Liver (tissue), 9 donors: ENCODE measurements around the gene BCAR3. TPM values are rescaled to one million over a fixed set of nuclear protein-coding genes. Genes with fewer than 3 reads are reported as not detected.

Experiments
- DNase-seq: peaks from one replicate; pipeline ENCODE4 v3.0.0-alpha.2; 2017; ENCODE audit warnings: low spot score
- H3K27ac ChIP-seq, 2 donors: one replicate each; pipeline ENCODE4 v1.7.0; 2013; ENCODE audit warnings: inconsistent platforms in 2 of 2, low read length in 2 of 2, control low read depth in 1 of 2, low read depth in 1 of 2, mild to moderate bottlenecking in 1 of 2
- H3K27me3 ChIP-seq, 4 donors: one replicate each; pipeline versions ENCODE4 v1.6.1 to v1.7.0; 2013; ENCODE audit warnings: low read length in 3 of 4, inconsistent platforms in 1 of 4, mild to moderate bottlenecking in 1 of 4, moderate library complexity in 1 of 4; ENCODE audit not compliant: control insufficient read depth in 4 of 4, insufficient read depth in 4 of 4
- H3K36me3 ChIP-seq, 4 donors: one replicate each; pipeline versions ENCODE4 v1.6.1 to v1.7.0; 2013; ENCODE audit warnings: low read length in 3 of 4, mild to moderate bottlenecking in 3 of 4, low read depth in 1 of 4, moderate library complexity in 1 of 4; ENCODE audit not compliant: control insufficient read depth in 4 of 4, insufficient read depth in 3 of 4
- H3K4me1 ChIP-seq, 4 donors: one replicate each; pipeline versions ENCODE4 v1.6.1 to v1.7.0; 2013; ENCODE audit warnings: low read length in 3 of 4, mild to moderate bottlenecking in 3 of 4, moderate library complexity in 1 of 4; ENCODE audit not compliant: control insufficient read depth in 4 of 4, insufficient read depth in 4 of 4
- H3K4me3 ChIP-seq, 3 donors: one replicate each; pipeline versions ENCODE4 v1.6.1 to v1.7.0; 2013; ENCODE audit warnings: low read length in 3 of 3, control low read depth in 1 of 3, low read depth in 1 of 3, mild to moderate bottlenecking in 1 of 3
- H3K9ac ChIP-seq, 2 donors: one replicate each; pipeline ENCODE4 v1.7.0; 2013; ENCODE audit warnings: low read length in 2 of 2, mild to moderate bottlenecking in 2 of 2, moderate library complexity in 2 of 2, control low read depth in 1 of 2, low read depth in 1 of 2
- H3K9me3 ChIP-seq, 4 donors: one replicate each; pipeline versions ENCODE4 v1.6.1 to v1.7.0; 2013; ENCODE audit warnings: low read length in 3 of 4; ENCODE audit not compliant: control insufficient read depth in 4 of 4
- CTCF ChIP-seq: fragments of 150-350 bp; IDR thresholded peaks from 2 replicates; pipeline ENCODE4 v1.5.1; 2017; ENCODE audit warnings: improper control_type of control experiment, low read depth, low read length; ENCODE audit not compliant: missing input control
- EGR1 ChIP-seq, 2 donors: IDR thresholded peaks; 2 replicates each; pipeline ENCODE4 v1.6.1; 2016 to 2018; ENCODE audit warnings: antibody characterized with exemption in 2 of 2, low read depth in 2 of 2
- FOXA2 ChIP-seq: IDR thresholded peaks from 2 replicates; pipeline ENCODE4 v1.6.1; 2016; ENCODE audit warnings: antibody characterized with exemption
- GABPA ChIP-seq, 2 donors: IDR thresholded peaks in 1 of 2; conservative IDR thresholded peaks in 1 of 2; 2 replicates each; pipeline ENCODE4 v1.6.1; 2016; ENCODE audit warnings: antibody characterized with exemption in 2 of 2, mild to moderate bottlenecking in 1 of 2, moderate library complexity in 1 of 2
- HNF4G ChIP-seq: IDR thresholded peaks from 2 replicates; pipeline ENCODE4 v1.6.1; 2016; ENCODE audit warnings: antibody characterized with exemption
- MAX ChIP-seq: IDR thresholded peaks from 2 replicates; pipeline ENCODE4 v1.6.1; 2016; ENCODE audit warnings: antibody characterized with exemption
- NR2F2 ChIP-seq: IDR thresholded peaks from 2 replicates; pipeline ENCODE4 v1.6.1; 2016; ENCODE audit warnings: antibody characterized with exemption
- RAD21 ChIP-seq, 2 donors: IDR thresholded peaks; 2 replicates each; pipeline ENCODE4 v1.6.1; 2016; ENCODE audit warnings: antibody characterized with exemption in 2 of 2, mild to moderate bottlenecking in 2 of 2
- REST ChIP-seq: IDR thresholded peaks from 2 replicates; pipeline ENCODE4 v1.6.1; 2016; ENCODE audit warnings: antibody characterized with exemption, mild to moderate bottlenecking
- RXRA ChIP-seq, 2 donors: IDR thresholded peaks; 2 replicates each; pipeline ENCODE4 v1.6.1; 2017 to 2018; ENCODE audit warnings: antibody characterized with exemption in 2 of 2, mild to moderate bottlenecking in 1 of 2
- SP1 ChIP-seq: IDR thresholded peaks from 2 replicates; pipeline ENCODE4 v1.6.1; 2018; ENCODE audit warnings: antibody characterized with exemption, mild to moderate bottlenecking
- TAF1 ChIP-seq: conservative IDR thresholded peaks from 2 replicates; pipeline ENCODE4 v1.6.1; 2016; ENCODE audit warnings: antibody characterized with exemption, mild to moderate bottlenecking
- YY1 ChIP-seq: IDR thresholded peaks from 2 replicates; pipeline ENCODE4 v1.6.1; 2016; ENCODE audit warnings: antibody characterized with exemption, mild to moderate bottlenecking
- WGBS: extraction: QIAGEN DNeasy Blood & Tissue Kit; methylation state at CpG from one replicate; pipeline ENCODE4 v1.1.7; 2013; 5-methylcytosine and 5-hydroxymethylcytosine counted together
- polyA plus RNA-seq, 2 donors: library from polyadenylated mRNA; stranded (reverse) in 1 of 2; unstranded in 1 of 2; fragments of 200-250 nt in 1 of 2; fragments of >200 nt in 1 of 2; fragmentation: Nextera tagmentation in 1 of 2; extraction: Ambion mirVana in 1 of 2; gene quantifications; one replicate each; pipeline versions ENCODE4 v1.2.1 to v1.2.3, GENCODE V29; 2013 to 2015
- total RNA-seq, 2 donors: library from RNA; depleted of rRNA; stranded (reverse); fragments of >200 nt; gene quantifications; one replicate each; pipeline ENCODE4 v1.2.3, GENCODE V29; 2014
- donor health status: healthy.
- donor health status: healthy.
- donor health status: healthy.
- donor health status: healthy.
- donor health status: healthy.

BCAR3 gene
- total and polyA plus RNA-seq, 4 donors, result 2.8 to 10.3 (median 7.7) TPM

DNA sequence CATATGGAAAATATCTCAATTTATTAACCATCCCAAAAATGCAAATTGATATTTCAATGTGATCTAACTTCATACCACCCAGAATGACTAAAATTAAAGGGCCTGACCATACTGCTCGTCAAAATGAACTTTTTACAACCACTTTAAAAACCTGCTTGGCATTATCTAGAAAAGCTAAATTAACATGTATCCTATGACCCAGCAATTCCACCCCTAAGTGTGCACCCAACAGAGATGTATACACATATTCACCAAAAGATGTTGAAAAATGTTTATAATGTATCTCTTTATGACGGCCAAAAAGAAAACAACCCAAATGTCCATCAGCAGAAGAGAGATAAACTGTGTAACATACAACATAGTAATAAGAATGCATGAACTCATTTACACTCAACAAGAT lies 1.6 kb upstream of the BCAR3 start:
- TF ChIP-seq FOXA2 (no peak), MAX (no peak), GABPA (IDR thresholded peaks at IDR 0.05 in 1 of 2, conservative IDR thresholded peaks at IDR 0.05 in 1 of 2) (no peak), CTCF (no peak), REST (no peak), YY1 (no peak), RAD21 (IDR thresholded peaks at IDR 0.05) (no peak), SP1 (no peak), EGR1 (IDR thresholded peaks at IDR 0.05; ENCODE audit: low read depth in 2 of 2) (no peak), NR2F2 (no peak), HNF4G (no peak), RXRA (IDR thresholded peaks at IDR 0.05) (no peak), TAF1 (no peak)
- H3K4me1 ChIP-seq, result peaks cover 0 to 15% (median 6%) of the 10 kb centered on the region in 4 donors
- H3K9ac ChIP-seq, result no peak overlapping the region
- no peak for DNase-seq
- H3K36me3 ChIP-seq, result no peaks in the 10 kb centered on the region
- 90% methylated on average over 2 of the region's 2 CpGs for WGBS
- no peaks in the 10 kb centered on the region for H3K9me3 ChIP-seq
- no peaks in the 10 kb centered on the region for H3K27me3 ChIP-seq
- H3K4me3 ChIP-seq, result no peak overlapping the region
- H3K27ac ChIP-seq, result no peak overlapping the region

GRCh38 chr1:93681989-93682412 lies 364 bp upstream of the BCAR3 start:
- 14% methylated on average over 12 of the region's 12 CpGs for WGBS
- TF ChIP-seq RXRA (IDR thresholded peaks at IDR 0.05) (no peak), HNF4G (no peak), RAD21 (IDR thresholded peaks at IDR 0.05) (peak in 1 of 2 donors; percentile 3)
- H3K9me3 ChIP-seq, result no peaks in the 10 kb centered on the region
- peak overlapping the region; percentile 40 to 77 (median 50) for H3K4me3 ChIP-seq
- peak overlapping the region; percentile 61 to 73 for H3K9ac ChIP-seq
- DNase-seq, result no peak
- H3K36me3 ChIP-seq, result no peaks in the 10 kb centered on the region
- H3K27ac ChIP-seq, result peak overlapping the region; percentile 45 to 55
- peaks cover 0 to 15% (median 6%) of the 10 kb centered on the region in 4 donors for H3K4me1 ChIP-seq
- no peaks in the 10 kb centered on the region for H3K27me3 ChIP-seq
